HCT116 (cell line): Measurements from ENCODE around the gene PIP4P1. TPM values are rescaled to one million over a fixed set of nuclear protein-coding genes. Genes with fewer than 3 reads are reported as not detected.

ENCODE experiments used
- ATAC-seq: fragments of 200-7000 bp; cut with Tn5 transposase; 2 replicates; pipeline ENCODE4 v1.9.1; 2020; ENCODE audit warnings: mild to moderate bottlenecking, moderate library complexity
- BruUV-seq: library from RNA; stranded (reverse); fragments of 400-500 nt; replicated peaks from 2 replicates; lab custom pipeline; 2021; lab: Mats Ljungman, UMichigan
- CTCF ChIA-PET: fragments of 300-600 bp; sonication (Branson Sonifier 250); formaldehyde crosslinking; loops from one replicate; lab custom pipeline; 2021; ENCODE audit warnings: antibody characterized with exemption; lab: Charles Lee
- POLR2A ChIA-PET: fragments of 300-600, 350-600 bp; sonication (Branson Sonifier 250); formaldehyde crosslinking; loops from one replicate; lab custom pipeline; 2021; ENCODE audit warnings: antibody characterized with exemption; lab: Charles Lee
- RAD21 ChIA-PET, 2 experiments: fragments of 300-600 bp; sonication (Branson Sonifier 250); formaldehyde crosslinking; loops; one replicate each; lab custom pipeline; 2023; ENCODE audit warnings: low total read pairs in 2 of 2; ENCODE audit not compliant: uncharacterized antibody in 2 of 2, unreplicated experiment in 2 of 2, low non-redundant PET in 1 of 2; lab: Charles Lee
- DNase-seq: peaks from one replicate; pipeline ENCODE4 v3.0.0-alpha.2; 2010; ENCODE audit warnings: low read depth, low spot score
- H2AFZ ChIP-seq: fragments of 200-600 bp; shearing (Covaris generic), sonication (generic); 2 replicates; pipeline ENCODE4 v1.6.1; 2017; ENCODE audit warnings: low read depth, mixed run types, mixed read lengths, antibody characterized with exemption, low read length; ENCODE audit not compliant: poor library complexity, severe bottlenecking
- H3K27ac ChIP-seq: 2 replicates; pipeline ENCODE4 v1.5.1; 2012; ENCODE audit warnings: low read depth, low read length
- H3K27me3 ChIP-seq: fragments of 200-600 bp; sonication (generic); 2 replicates; pipeline ENCODE4 v1.6.1; 2016; ENCODE audit warnings: mixed run types, low read length, mixed read lengths; ENCODE audit not compliant: insufficient read depth
- H3K36me3 ChIP-seq, 2 experiments: fragments of 200-500 bp in 1 of 2; fragments of 200-600 bp in 1 of 2; sonication (Bioruptor generic) in 1 of 2; sonication (generic) in 1 of 2; 2 replicates each; pipeline versions ENCODE4 v1.5.1 to v1.6.1; 2014 to 2016; ENCODE audit warnings: low read length in 2 of 2, inconsistent platforms in 1 of 2, mixed read lengths in 1 of 2, mixed run types in 1 of 2; ENCODE audit not compliant: insufficient read depth in 2 of 2, control insufficient read depth in 1 of 2
- H3K4me1 ChIP-seq, 2 experiments: fragments of 200-600 bp in 1 of 2; sonication (generic) in 1 of 2; 2 replicates each; pipeline versions ENCODE4 v1.5.1 to v1.6.1; 2012 to 2017; ENCODE audit warnings: low read length in 2 of 2, inconsistent platforms in 1 of 2, mild to moderate bottlenecking in 1 of 2, mixed read lengths in 1 of 2, mixed run types in 1 of 2, moderate library complexity in 1 of 2; ENCODE audit not compliant: insufficient read depth in 2 of 2, control insufficient read depth in 1 of 2
- H3K4me2 ChIP-seq: fragments of 200-600 bp; sonication (generic); 2 replicates; pipeline ENCODE4 v1.6.1; 2017; ENCODE audit warnings: mixed run types, low read length, mixed read lengths
- H3K4me3 ChIP-seq, 2 experiments: fragments of 200-600 bp in 1 of 2; sonication (generic) in 1 of 2; replicated peaks in 1 of 2; 2 replicates each; pipeline ENCODE4 v1.5.1; 2011 to 2016; ENCODE audit warnings: low read length in 2 of 2, control low read depth in 1 of 2, low read depth in 1 of 2, mild to moderate bottlenecking in 1 of 2, mixed read lengths in 1 of 2, mixed run types in 1 of 2
- H3K79me2 ChIP-seq: fragments of 200-600 bp; sonication (generic); 2 replicates; pipeline ENCODE4 v1.6.1; 2017; ENCODE audit warnings: mild to moderate bottlenecking, mixed run types, low read length, moderate library complexity, mixed read lengths; ENCODE audit not compliant: insufficient read depth
- H3K9ac ChIP-seq: fragments of 200-600 bp; sonication (generic); 2 replicates; pipeline ENCODE4 v1.6.1; 2016; ENCODE audit warnings: low read length, mixed read lengths
- H3K9me2 ChIP-seq: fragments of 200-600 bp; sonication (generic), shearing (Covaris generic); 2 replicates; pipeline ENCODE4 v1.6.1; 2017; ENCODE audit warnings: mixed run types, mild to moderate bottlenecking, moderate library complexity; ENCODE audit not compliant: insufficient read depth
- H3K9me3 ChIP-seq, 2 experiments: fragments of 200-500 bp in 1 of 2; fragments of 200-600 bp in 1 of 2; sonication (Bioruptor generic) in 1 of 2; sonication (generic) in 1 of 2; 2 replicates each; pipeline ENCODE4 v1.6.1; 2014 to 2017; ENCODE audit warnings: low read length in 2 of 2, mixed read lengths in 2 of 2, inconsistent platforms in 1 of 2, low read depth in 1 of 2, mild to moderate bottlenecking in 1 of 2, mixed run types in 1 of 2, moderate library complexity in 1 of 2; ENCODE audit not compliant: control insufficient read depth in 1 of 2, insufficient read depth in 1 of 2
- H4K20me1 ChIP-seq: fragments of 200-600 bp; sonication (generic), shearing (Covaris generic); 2 replicates; pipeline ENCODE4 v1.6.1; 2017; ENCODE audit warnings: mixed run types, mild to moderate bottlenecking, moderate library complexity; ENCODE audit not compliant: insufficient read depth
- ATF3 ChIP-seq: IDR thresholded peaks from 2 replicates; pipeline ENCODE4 v1.6.1; 2012
- CBX3 ChIP-seq: IDR thresholded peaks from 2 replicates; pipeline ENCODE4 v1.6.1; 2012; ENCODE audit warnings: low read depth
- EGR1 ChIP-seq: IDR thresholded peaks from 2 replicates; pipeline ENCODE4 v1.6.1; 2012; ENCODE audit warnings: low read depth
- ELF1 ChIP-seq: IDR thresholded peaks from 2 replicates; pipeline ENCODE4 v1.6.1; 2012; ENCODE audit warnings: low read depth, borderline replicate concordance
- EZH2phosphoT487 ChIP-seq: fragments of 200-600 bp; IDR thresholded peaks from 2 replicates; pipeline ENCODE4 v1.6.1; 2018; ENCODE audit warnings: antibody characterized with exemption, borderline replicate concordance
- REST ChIP-seq: IDR thresholded peaks from 2 replicates; pipeline ENCODE4 v1.6.1; 2012; ENCODE audit warnings: low read depth
- SIN3A ChIP-seq: IDR thresholded peaks from 2 replicates; pipeline ENCODE4 v1.6.1; 2012; ENCODE audit warnings: low read depth
- SRF ChIP-seq: IDR thresholded peaks from 2 replicates; pipeline ENCODE4 v1.6.1; 2012; ENCODE audit warnings: low read depth
- TCF7L2 ChIP-seq: IDR thresholded peaks from 2 replicates; pipeline ENCODE4 v1.7.0; 2011; ENCODE audit warnings: borderline replicate concordance, inconsistent platforms; ENCODE audit not compliant: insufficient read depth, insufficient read length; ENCODE audit errors: extremely low read depth
- YY1 ChIP-seq: IDR thresholded peaks from 2 replicates; pipeline ENCODE4 v1.6.1; 2011; ENCODE audit warnings: low read length, low read depth, moderate library complexity, mild to moderate bottlenecking; ENCODE audit not compliant: insufficient replicate concordance; ENCODE audit errors: extremely low read depth
- ZBTB33 ChIP-seq: IDR thresholded peaks from 2 replicates; pipeline ENCODE4 v1.6.1; 2011; ENCODE audit warnings: mild to moderate bottlenecking, low read length, moderate library complexity; ENCODE audit not compliant: insufficient replicate concordance; ENCODE audit errors: extremely low read depth
- ZFX ChIP-seq: fragments of 450-650 bp; IDR thresholded peaks from 2 replicates; pipeline ENCODE4 v1.6.1; 2017
- ZNF274 ChIP-seq: fragments of 200-500 bp; sonication (Bioruptor generic); IDR thresholded peaks from 2 replicates; pipeline ENCODE4 v1.6.1; 2014; ENCODE audit warnings: mild to moderate bottlenecking, low read depth, low read length, inconsistent platforms
- intact Hi-C: fragments of 100-400 bp; cut with micrococcal nuclease; formaldehyde crosslinking; loops from 2 replicates; pipeline ENCODE4 v1.10.0; 2022
- total RNA-seq: library from RNA; stranded (reverse); gene quantifications from one replicate; pipeline ENCODE4 v1.2.1, GENCODE V29; 2021; ENCODE audit not compliant: unreplicated experiment

The PIP4P1 gene
- total RNA-seq, 1 experiment from 2014 or later = 35.4 TPM

GRCh38 chr14:20429801-20430669 lies 31.2 kb downstream of the PIP4P1 start:
- Histone ChIP-seq H3K27me3 (no peaks in the 10 kb centered on the region), H3K9ac (no peak overlapping the region), H3K79me2 (no peaks in the 10 kb centered on the region), H2AFZ (no peak overlapping the region), H3K4me1 (peaks cover 16 to 28% of the 10 kb centered on the region in 2 experiments), H3K4me3 (no peak overlapping the region)
- no TSS peak for BruUV-seq
- ChIA-PET RAD21 (no interaction called here), POLR2A (interaction anchor here (0.8 kb wide), 1 partner anchor 25 kb away, joined by 3 read pairs; the partner anchor contains the start of gene APEX1)
- TF ChIP-seq ZFX = 0 out of 2 replicates have a peak, but pooled peaks have one; percentile 2
- no peak for TF ChIP-seq ELF1
- TF ChIP-seq, all 23 proteins: peak for 1
- CTCF ChIA-PET = no interaction called here
- Histone ChIP-seq H3K36me3 (no peaks in the 10 kb centered on the region), H3K4me2 (no peak overlapping the region), H3K9me3 (no peaks in the 10 kb centered on the region), H4K20me1 (no peaks in the 10 kb centered on the region), H3K27ac (no peak overlapping the region), H3K9me2 (no peaks in the 10 kb centered on the region)
- no peak for DNase-seq
- no peak for ATAC-seq
- intact Hi-C loops = no loop called here

GRCh38 chr14:20428802-20429201 lies 32.4 kb downstream of the PIP4P1 start:
- Histone ChIP-seq H4K20me1 (no peaks in the 10 kb centered on the region), H3K4me3 (no peak overlapping the region), H3K9me2 (no peaks in the 10 kb centered on the region), H3K4me2 (no peak overlapping the region), H3K4me1 (peaks cover 13 to 19% of the 10 kb centered on the region in 2 experiments), H2AFZ (no peak overlapping the region), H3K27me3 (no peaks in the 10 kb centered on the region), H3K79me2 (no peaks in the 10 kb centered on the region), H3K9ac (no peak overlapping the region), H3K27ac (no peak overlapping the region), H3K9me3 (no peaks in the 10 kb centered on the region), H3K36me3 (no peaks in the 10 kb centered on the region)
- CTCF ChIA-PET = no interaction called here
- DNase-seq (no peak), ATAC-seq (no peak)
- POLR2A ChIA-PET = no interaction called here
- intact Hi-C loops = no loop called here
- RAD21 ChIA-PET = no interaction called here
- no TSS peak for BruUV-seq
- TF ChIP-seq CBX3 (no peak), REST (no peak), EZH2phosphoT487 (no peak), SIN3A (no peak), ZBTB33 (no peak), YY1 (no peak), ZNF274 (no peak), TCF7L2 (no peak), SRF (no peak), ATF3 (no peak), EGR1 (no peak)
